Inflammatory macrophage treated with lipopolysaccharide for 1 hour (primary cell): ENCODE measurements around the gene IL22RA1.

Source experiments
- DNase-seq, 2 donors: peaks; one replicate each; pipeline ENCODE4 v3.0.0-alpha.2; 2020 to 2022

Gene IL22RA1

GRCh38 chr1:24142546-24143534 lies at the start of gene IL22RA1:
IL22RA1 (minus strand) TSS chr1:24143140; CDS start chr1:24143082, 58 bp downstream.
- no peak for DNase-seq

GRCh38 chr1:24191860-24192259 lies 48.9 kb upstream of the IL22RA1 start:
- DNase-seq = peak; percentile 80 to 96

GRCh38 chr1:24190983-24191461 lies 48.1 kb upstream of the IL22RA1 start:
- DNase-seq = peak; percentile 47 to 74

DNA sequence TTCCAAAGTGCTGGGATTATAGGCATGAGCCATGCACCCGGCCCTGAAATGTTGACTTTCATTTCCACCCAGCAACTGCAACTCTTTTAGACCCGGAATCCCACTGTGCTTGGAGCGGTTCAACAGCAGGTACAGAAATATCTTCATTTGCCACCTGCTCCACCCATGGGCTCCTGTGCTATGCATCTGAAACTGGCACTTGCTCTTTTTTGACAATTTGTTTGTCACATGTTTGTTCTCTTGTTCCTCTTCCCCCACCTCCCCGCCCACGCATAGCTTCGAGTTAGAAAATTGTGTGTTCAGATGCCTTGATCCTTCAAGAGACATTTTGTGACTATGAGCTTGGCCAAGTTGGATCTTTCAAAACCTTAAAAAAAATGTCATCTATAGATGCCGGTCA lies 46.6 kb upstream of the IL22RA1 start:
- peak; percentile 83 to 90 for DNase-seq

DNA sequence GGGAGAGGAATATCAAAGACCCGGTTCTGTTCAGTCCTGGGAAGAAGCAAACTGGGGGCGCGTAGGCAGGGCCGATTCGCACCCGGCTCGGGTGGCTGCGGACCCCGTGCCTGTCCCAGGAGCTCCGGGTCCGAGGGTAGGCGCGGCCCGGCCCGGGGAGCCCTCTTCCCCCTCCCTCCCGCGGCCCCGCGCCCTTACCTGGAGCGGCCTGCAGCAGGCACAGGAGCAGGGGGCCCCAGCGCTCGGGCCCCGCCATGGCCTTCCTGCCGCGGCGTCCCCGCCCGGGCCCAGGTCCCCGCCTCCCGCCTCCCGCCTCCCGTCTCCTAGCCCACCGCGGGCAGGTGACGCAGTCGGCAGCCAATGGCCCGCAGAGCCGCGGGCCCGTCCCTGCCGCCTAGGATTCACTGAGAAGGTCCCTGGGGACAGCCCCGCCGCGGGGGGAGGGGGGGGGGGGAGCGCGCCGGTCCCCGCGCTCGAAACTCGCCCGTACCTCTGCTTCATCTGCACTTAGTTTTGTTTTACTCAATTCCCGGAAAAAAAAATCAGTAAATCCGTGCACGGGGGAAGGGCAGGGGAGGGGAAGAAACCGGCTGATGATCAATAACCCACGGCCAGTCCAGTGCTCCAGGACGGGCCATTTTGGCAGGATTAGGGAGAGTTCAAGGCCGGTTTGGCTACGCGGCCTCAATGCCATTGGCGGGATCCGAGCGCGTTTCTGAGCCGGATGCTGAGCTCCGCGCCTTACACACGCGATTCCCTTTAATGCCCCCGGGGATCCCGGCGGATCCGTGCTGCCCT lies 44.3 kb upstream of the IL22RA1 start, which contains the start of gene IFNLR1:
TSS of gene IFNLR1 (minus strand) at position 297 of the 798 bp plus-strand sequence. CDS start at position 256, 41 bp downstream.
- peak in 1 of 2 donors; percentile 33 for DNase-seq

GRCh38 chr1:24186711-24186992 lies 43.7 kb upstream of the IL22RA1 start:
- no peak for DNase-seq

GRCh38 chr1:24186031-24186710 lies 43.2 kb upstream of the IL22RA1 start:
- no peak for DNase-seq

- DNase-seq = no peak
Observed at GRCh38 chr1:24185076-24185475, 42.1 kb upstream of the IL22RA1 start.

DNA sequence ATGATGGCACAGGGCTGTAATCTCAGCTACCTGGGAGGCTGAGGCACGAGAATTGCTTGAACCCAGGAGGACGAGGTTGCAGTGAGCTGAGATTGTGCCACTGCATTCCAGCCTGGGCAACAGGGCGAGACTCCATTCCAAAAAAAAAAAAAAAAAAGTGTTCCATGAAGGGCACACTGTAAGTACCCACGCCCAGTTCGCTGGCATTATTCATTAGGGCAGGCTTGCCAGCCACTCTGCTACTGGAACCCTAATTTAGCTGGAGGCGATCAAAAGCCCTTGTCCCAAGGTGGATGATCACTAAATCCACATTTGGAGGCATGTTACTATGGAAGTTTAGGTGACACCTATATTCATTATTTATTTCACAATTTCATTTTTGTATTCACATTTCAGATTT lies 39.1 kb upstream of the IL22RA1 start:
- no peak for DNase-seq

GRCh38 chr1:24181619-24182018 lies 38.7 kb upstream of the IL22RA1 start:
- DNase-seq = no peak

GRCh38 chr1:24180676-24181075 lies 37.7 kb upstream of the IL22RA1 start:
- DNase-seq = no peak

DNA sequence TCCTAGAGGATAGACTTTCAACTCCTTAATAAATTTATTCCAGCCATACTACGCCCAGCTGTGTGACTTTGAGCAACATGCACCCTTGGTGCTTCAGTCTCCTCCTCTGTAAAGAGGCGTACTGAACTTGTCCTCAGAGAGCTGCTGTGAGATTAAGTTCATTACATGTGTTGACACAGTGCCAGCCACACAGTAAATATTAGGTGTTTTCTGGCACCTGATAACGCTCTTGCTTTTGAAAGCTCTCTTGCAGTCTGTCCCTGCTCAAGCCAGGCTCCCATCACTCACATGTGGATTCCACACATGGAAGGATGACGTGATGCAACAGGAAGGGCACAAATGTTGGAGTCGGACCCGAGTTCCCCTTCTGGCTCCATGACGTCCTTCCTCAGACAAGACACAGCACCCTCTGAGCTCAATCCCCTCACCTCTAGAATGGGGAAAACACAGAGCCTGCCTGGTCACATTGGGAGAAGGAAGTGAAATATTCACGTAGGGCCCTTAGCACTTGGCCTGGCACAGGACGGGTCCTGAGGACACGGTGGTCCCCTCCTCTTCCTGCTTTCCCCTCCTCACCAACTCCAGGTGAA lies 36.4 kb upstream of the IL22RA1 start:
- DNase-seq = no peak

DNA sequence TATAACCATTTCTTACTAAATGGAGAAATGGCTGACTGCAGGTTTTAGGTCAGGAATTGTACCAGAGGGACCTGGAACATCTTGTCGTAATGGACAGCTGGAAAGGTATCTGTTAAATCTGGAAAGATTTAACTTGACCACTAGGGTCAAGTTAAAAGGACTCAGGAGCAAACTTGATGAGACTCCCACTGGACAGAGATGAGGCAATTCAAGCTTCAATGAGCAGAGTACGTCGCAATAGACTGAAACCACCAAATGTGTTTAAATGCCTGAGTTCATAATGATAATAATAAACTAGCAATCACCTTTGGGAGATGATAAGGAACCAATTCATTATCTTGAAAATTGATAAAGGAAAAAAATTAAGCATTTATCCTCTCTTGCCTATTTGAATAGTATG lies 35.5 kb upstream of the IL22RA1 start:
- DNase-seq = no peak

DNA sequence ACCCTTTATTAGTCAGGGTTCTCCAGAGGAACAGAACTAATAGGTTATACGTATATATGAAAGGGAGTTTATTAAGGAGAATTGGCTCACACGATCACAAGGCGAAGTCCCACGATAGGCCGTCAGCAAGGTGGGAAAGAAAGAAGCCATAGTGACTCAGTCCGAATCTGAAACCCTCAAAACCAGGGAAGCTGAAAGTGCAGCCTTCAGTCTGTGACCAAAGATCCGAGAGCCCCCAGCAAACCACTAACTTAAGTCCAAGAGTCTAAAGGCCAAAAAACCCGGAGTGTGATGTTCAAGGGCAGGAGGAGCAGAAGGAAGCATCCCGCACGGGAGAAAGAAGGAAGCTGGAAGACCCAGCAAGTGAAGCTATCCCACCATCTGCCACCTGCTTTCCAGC lies 34.2 kb upstream of the IL22RA1 start:
- no peak for DNase-seq

DNA sequence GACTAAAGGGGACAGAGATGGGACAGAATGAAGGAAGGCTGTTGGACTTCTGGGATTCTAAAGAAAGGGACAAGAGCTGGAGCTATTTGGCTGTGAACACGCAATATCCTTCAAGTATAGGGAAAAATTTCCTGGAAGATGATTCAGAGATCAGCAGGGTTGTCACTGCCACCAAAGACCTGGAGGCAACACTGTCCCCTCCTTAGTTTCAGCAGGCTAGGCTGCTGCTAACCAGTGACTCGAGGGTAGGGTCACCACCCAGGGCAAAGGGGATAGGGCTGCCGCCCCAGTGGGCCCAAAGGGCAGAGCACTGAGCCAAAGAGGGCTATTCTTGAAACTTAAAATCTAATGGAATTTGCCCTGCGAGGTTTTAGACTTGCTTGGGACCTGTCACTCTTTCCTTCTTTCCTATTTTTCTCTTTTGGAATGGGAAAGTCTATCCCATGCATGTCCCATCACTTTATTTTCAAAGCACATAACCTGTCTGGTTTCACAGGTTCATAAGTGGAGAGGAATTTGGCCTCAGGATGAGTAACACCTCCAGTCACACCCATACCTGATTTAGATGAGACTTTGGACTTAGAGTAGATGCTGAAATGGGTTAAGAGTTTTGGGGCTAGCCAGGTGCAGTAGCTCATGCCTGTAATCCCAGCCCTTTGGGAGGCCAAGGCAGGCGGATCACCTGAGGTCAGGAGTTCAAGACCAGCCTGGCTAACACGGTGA lies 32.3 kb upstream of the IL22RA1 start:
- DNase-seq = no peak

GRCh38 chr1:24173638-24174575 lies 31.0 kb upstream of the IL22RA1 start:
- no peak for DNase-seq

DNA sequence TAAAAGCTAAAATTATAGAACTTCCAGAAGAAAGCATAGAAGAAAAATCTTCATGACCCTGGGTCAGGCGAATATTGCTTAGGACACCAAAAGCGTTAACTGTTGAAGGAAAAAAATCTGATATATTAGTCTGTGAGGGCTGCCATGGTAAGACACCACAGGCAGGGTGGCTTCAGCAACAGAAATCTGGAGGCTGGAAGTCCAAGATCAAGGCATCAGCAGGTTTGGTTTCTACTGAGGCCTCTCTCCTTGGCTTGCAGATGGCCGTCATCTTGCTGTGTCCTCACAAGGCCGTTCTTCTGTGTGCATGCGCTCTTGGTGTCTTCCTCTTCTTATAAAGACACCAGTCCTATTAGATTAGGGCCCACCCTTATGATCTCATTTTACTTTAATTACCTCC lies 29.7 kb upstream of the IL22RA1 start:
- DNase-seq = no peak

- no peak for DNase-seq
Observed at GRCh38 chr1:24169286-24169685, 26.3 kb upstream of the IL22RA1 start.

GRCh38 chr1:24168245-24168644 lies 25.3 kb upstream of the IL22RA1 start:
- no peak for DNase-seq

DNA sequence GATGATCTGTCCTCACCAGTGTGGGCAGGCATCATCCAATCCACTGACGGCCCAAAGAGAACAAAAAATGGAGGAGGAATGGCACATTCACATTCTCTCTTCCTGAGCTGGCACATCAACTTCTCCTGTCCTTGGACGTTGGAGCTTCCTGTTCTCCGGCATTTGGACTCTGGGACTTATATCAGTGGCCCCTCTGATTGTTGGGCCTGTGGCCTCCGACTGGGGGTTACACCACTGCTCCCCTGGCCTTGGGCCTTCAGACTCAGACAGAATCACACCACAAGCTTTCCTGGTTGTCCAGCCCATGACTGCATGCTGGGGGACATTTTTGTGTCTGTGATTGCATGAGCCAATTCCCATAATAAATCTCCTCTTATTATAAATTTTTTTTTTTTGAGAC lies 24.1 kb upstream of the IL22RA1 start:
- DNase-seq = no peak

DNA sequence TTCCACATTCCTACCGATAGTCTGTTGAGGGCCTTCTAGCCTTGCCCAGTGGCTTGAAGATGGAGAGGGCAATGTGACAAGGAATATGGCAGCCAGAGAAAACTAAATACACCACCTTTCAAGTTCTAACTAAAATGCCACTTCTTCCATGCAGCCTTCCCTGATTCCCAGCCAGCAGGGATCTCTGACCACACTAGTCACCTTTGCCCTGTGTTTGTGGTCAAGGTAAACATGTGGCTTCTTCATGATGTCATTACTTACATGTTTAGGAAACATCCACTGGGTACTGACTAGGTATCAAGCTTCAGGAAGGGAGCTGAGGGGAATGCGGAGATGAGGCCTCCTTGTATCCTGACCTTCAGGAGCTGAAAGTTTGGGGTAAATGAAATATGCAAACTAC lies 22.6 kb upstream of the IL22RA1 start:
- DNase-seq = no peak
